ENCODE data around the gene TLCD2. TPM values are rescaled to one million over a fixed set of nuclear protein-coding genes. Genes with fewer than 3 reads are reported as not detected.

The TLCD2 gene
- total and polyA plus RNA-seq, 2 of the 13 experiments (the other 11 are each of a cell fraction or from before 2014, with no cell fraction given) = 0.90 to 1.1 TPM

- no peak for TF ChIP-seq ZBTB46 (CRISPR knock-in tag; IDR thresholded peaks at IDR 0.05; ENCODE audit: borderline replicate concordance)
- TF ChIP-seq HOXA9 (CRISPR knock-in tag; IDR thresholded peaks at IDR 0.05; ENCODE audit: borderline replicate concordance) = peak; percentile 27; the same call in 1 of the 2 replicates
- no peak for TF ChIP-seq ATF2 (CRISPR knock-in tag; IDR thresholded peaks at IDR 0.05)
- no peak for TF ChIP-seq ARID2 (CRISPR knock-in tag; IDR thresholded peaks at IDR 0.05; ENCODE audit: borderline replicate concordance)
- no peak for TF ChIP-seq FLYWCH1 (CRISPR knock-in tag; IDR thresholded peaks at IDR 0.05)
- TF ChIP-seq ZNF670 (CRISPR knock-in tag; IDR thresholded peaks at IDR 0.05; ENCODE audit: borderline replicate concordance) = no peak
- TF ChIP-seq FOXP4 (CRISPR knock-in tag; IDR thresholded peaks at IDR 0.05) = no peak
- TF ChIP-seq ZNF407 (CRISPR knock-in tag; IDR thresholded peaks at IDR 0.05; ENCODE audit: not compliant biosample characterization) = no peak
These were observed 44.4 kb upstream of the TLCD2 start (continued) for GRCh38 chr17:1754430-1755112.

All from HepG2 (cell line).